GM19328 (cell line): ENCODE data around the gene SMG1.
"Not testable (repeated sequence)": the region's sequence is repeated elsewhere in the genome, so short reads cannot be mapped to it uniquely, and the experiment has no call there.

Experiments
- ATAC-seq: cut with Tn5 transposase; IDR thresholded peaks from one replicate; pipeline ENCODE4 v1.9.1; 2021; ENCODE audit warnings: mild to moderate bottlenecking, moderate library complexity; ENCODE audit not compliant: unreplicated experiment

The SMG1 gene

GRCh38 chr16:18772171-18772570 is 154.0 kb downstream of the SMG1 start:
- not testable (repeated sequence) for ATAC-seq

GRCh38 chr16:18770336-18770962 is 155.8 kb downstream of the SMG1 start:
- not testable (repeated sequence) for ATAC-seq

GRCh38 chr16:18767217-18767616 is 159.0 kb downstream of the SMG1 start:
- not testable (repeated sequence) for ATAC-seq

GRCh38 chr16:18762713-18763112 is 163.5 kb downstream of the SMG1 start:
- ATAC-seq = not testable (repeated sequence)

GRCh38 chr16:18759598-18760520 is 166.3 kb downstream of the SMG1 start:
- ATAC-seq = peak; percentile 69

GRCh38 chr16:18757960-18758660 is 168.1 kb downstream of the SMG1 start:
- ATAC-seq = not testable (repeated sequence)

DNA sequence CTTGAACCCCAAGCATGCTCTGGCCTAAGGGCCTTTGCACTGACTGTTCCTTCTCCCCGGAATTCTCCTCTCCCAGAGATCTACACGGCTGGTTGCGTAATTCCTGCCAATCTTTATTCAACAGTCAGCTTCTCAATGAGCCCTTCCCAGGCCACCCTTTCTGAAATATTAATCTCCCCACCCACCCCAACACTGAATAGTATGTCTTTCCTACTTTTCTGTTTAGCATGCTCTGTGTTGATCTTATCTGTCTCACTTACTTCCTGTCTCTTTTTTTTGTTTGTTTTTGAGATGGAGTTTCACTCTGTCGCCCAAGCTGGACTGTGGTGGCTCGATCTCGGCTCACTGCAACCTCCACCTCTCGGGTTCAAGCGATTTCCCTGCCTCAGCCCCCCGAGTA is 169.6 kb downstream of the SMG1 start:
- not testable (repeated sequence) for ATAC-seq
